KMS-11 (cell line): ENCODE data around the gene GSTO1.

Source experiments
- H2AFZ ChIP-seq: fragments of 200-600 bp; sonication (generic); 2 replicates; pipeline ENCODE4 v1.6.1; 2016; ENCODE audit warnings: antibody characterized with exemption, mixed run types, low read depth
- H3K27ac ChIP-seq: fragments of 200-600 bp; sonication (generic); 2 replicates; pipeline ENCODE4 v1.6.1; 2016; ENCODE audit warnings: mild to moderate bottlenecking, mixed run types
- H3K27me3 ChIP-seq: fragments of 200-600 bp; sonication (generic); 2 replicates; pipeline ENCODE4 v1.6.1; 2017; ENCODE audit warnings: mild to moderate bottlenecking, low read depth, mixed run types, moderate library complexity; ENCODE audit not compliant: insufficient read depth
- H3K36me3 ChIP-seq: fragments of 200-600 bp; sonication (generic); 2 replicates; pipeline ENCODE4 v1.6.1; 2017; ENCODE audit warnings: mild to moderate bottlenecking, mixed run types; ENCODE audit not compliant: insufficient read depth
- H3K4me1 ChIP-seq: fragments of 200-600 bp; sonication (generic); 2 replicates; pipeline ENCODE4 v1.6.1; 2016; ENCODE audit warnings: mild to moderate bottlenecking, low read depth, mixed run types; ENCODE audit not compliant: poor library complexity, severe bottlenecking
- H3K4me2 ChIP-seq: fragments of 200-600 bp; sonication (generic); 2 replicates; pipeline ENCODE4 v1.7.0; 2016; ENCODE audit warnings: mild to moderate bottlenecking, mixed run types
- H3K4me3 ChIP-seq: fragments of 200-600 bp; sonication (generic); IDR thresholded peaks from 2 replicates; pipeline ENCODE4 v1.6.1; 2017; ENCODE audit warnings: low read depth, low read length, mixed read lengths; ENCODE audit not compliant: insufficient read depth
- H3K79me2 ChIP-seq: fragments of 200-600 bp; sonication (generic); 2 replicates; pipeline ENCODE4 v1.6.1; 2016; ENCODE audit warnings: low read depth, mixed run types; ENCODE audit not compliant: insufficient read depth
- H3K9ac ChIP-seq: fragments of 200-600 bp; sonication (generic); 2 replicates; pipeline ENCODE4 v1.6.1; 2016; ENCODE audit warnings: mild to moderate bottlenecking, mixed run types
- H4K20me1 ChIP-seq: fragments of 200-600 bp; sonication (generic); 2 replicates; pipeline ENCODE4 v1.6.1; 2016; ENCODE audit warnings: mild to moderate bottlenecking, mixed run types; ENCODE audit not compliant: insufficient read depth
- TF ChIP-seq, protein P1 (sequence below): fragments of 200-600 bp; sonication (generic); conservative IDR thresholded peaks from 2 replicates; pipeline ENCODE4 v1.6.1; 2017; ENCODE audit warnings: low read depth, mild to moderate bottlenecking, antibody characterized with exemption, low read length, moderate library complexity, mixed read lengths

Gene GSTO1

GRCh38 chr10:104264783-104265182 is 10.1 kb downstream of the GSTO1 start:
- no peaks in the 10 kb centered on the region for H4K20me1 ChIP-seq
- peaks cover 50% of the 10 kb centered on the region for H3K79me2 ChIP-seq
- H3K36me3 ChIP-seq: no peaks in the 10 kb centered on the region; the same call in 1 of the 2 replicates
- no peak overlapping the region for H3K4me2 ChIP-seq
- TF ChIP-seq, protein P1, sequence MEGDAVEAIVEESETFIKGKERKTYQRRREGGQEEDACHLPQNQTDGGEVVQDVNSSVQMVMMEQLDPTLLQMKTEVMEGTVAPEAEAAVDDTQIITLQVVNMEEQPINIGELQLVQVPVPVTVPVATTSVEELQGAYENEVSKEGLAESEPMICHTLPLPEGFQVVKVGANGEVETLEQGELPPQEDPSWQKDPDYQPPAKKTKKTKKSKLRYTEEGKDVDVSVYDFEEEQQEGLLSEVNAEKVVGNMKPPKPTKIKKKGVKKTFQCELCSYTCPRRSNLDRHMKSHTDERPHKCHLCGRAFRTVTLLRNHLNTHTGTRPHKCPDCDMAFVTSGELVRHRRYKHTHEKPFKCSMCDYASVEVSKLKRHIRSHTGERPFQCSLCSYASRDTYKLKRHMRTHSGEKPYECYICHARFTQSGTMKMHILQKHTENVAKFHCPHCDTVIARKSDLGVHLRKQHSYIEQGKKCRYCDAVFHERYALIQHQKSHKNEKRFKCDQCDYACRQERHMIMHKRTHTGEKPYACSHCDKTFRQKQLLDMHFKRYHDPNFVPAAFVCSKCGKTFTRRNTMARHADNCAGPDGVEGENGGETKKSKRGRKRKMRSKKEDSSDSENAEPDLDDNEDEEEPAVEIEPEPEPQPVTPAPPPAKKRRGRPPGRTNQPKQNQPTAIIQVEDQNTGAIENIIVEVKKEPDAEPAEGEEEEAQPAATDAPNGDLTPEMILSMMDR: no peak
- no peak overlapping the region for H3K9ac ChIP-seq
- H2AFZ ChIP-seq: no peak overlapping the region
- H3K4me3 ChIP-seq: no peak overlapping the region
- no peak overlapping the region for H3K27ac ChIP-seq
- H3K27me3 ChIP-seq: no peaks in the 10 kb centered on the region
- peaks cover 14% of the 10 kb centered on the region for H3K4me1 ChIP-seq

GRCh38 chr10:104267721-104268404 is 13.2 kb downstream of the GSTO1 start:
- no peak overlapping the region for H3K27ac ChIP-seq
- peaks cover 14% of the 10 kb centered on the region for H3K4me1 ChIP-seq
- no peaks in the 10 kb centered on the region; the same call in 1 of the 2 replicates for H3K36me3 ChIP-seq
- peaks cover 50% of the 10 kb centered on the region for H3K79me2 ChIP-seq
- TF ChIP-seq, protein P1: no peak
- peak overlapping the region; percentile 66 for H3K4me2 ChIP-seq
- H3K27me3 ChIP-seq: no peaks in the 10 kb centered on the region
- H3K4me3 ChIP-seq: no peak overlapping the region
- H2AFZ ChIP-seq: peak overlapping the region; percentile 76; the same call in 1 of the 2 replicates
- H3K9ac ChIP-seq: peak overlapping the region; percentile 76; the same call in 1 of the 2 replicates
- H4K20me1 ChIP-seq: no peaks in the 10 kb centered on the region

DNA sequence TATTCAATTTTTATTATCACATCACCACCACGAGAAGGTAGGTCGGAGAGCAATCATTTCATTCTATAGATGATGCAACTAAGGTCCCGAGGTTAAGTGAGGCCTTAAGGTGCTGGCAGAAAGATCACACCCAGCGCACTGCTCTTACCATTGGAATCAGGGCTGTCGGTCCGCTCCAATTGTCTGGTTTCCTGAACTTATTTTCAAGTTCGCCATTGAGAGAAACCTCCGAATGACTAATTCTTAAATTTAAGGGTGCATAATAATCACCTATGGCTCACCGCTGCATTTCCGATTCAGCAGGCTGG is 13.7 kb downstream of the GSTO1 start:
- peak overlapping the region; percentile 60 for H3K27ac ChIP-seq
- H3K79me2 ChIP-seq: peaks cover 48% of the 10 kb centered on the region
- H3K4me1 ChIP-seq: peaks cover 14% of the 10 kb centered on the region
- H3K4me2 ChIP-seq: peak overlapping the region; percentile 66
- H3K9ac ChIP-seq: peak overlapping the region; percentile 76
- no peaks in the 10 kb centered on the region; the same call in 1 of the 2 replicates for H3K36me3 ChIP-seq
- peak overlapping the region; percentile 76 for H2AFZ ChIP-seq
- H3K27me3 ChIP-seq: no peaks in the 10 kb centered on the region
- TF ChIP-seq, protein P1: no peak
- H3K4me3 ChIP-seq: no peak overlapping the region
- no peaks in the 10 kb centered on the region for H4K20me1 ChIP-seq

GRCh38 chr10:104268713-104269645 is 14.3 kb downstream of the GSTO1 start, which contains the start of gene GSTO2:
GSTO2 (plus strand) TSS chr10:104269184; CDS start chr10:104274916, 5,732 bp downstream.
- TF ChIP-seq, protein P1: no peak
- H3K27ac ChIP-seq: peak within 1 kb of the TSS; percentile 60
- H3K4me1 ChIP-seq: peaks cover 14% of the 10 kb centered on the region
- peak within 1 kb of the TSS; percentile 76 for H2AFZ ChIP-seq
- H3K36me3 ChIP-seq: no peaks in the 10 kb centered on the region; the same call in 1 of the 2 replicates
- no peaks in the 10 kb centered on the region for H4K20me1 ChIP-seq
- H3K27me3 ChIP-seq: no peaks in the 10 kb centered on the region
- H3K4me2 ChIP-seq: peak within 1 kb of the TSS; percentile 66
- peaks cover 44% of the 10 kb centered on the region for H3K79me2 ChIP-seq
- H3K9ac ChIP-seq: peak within 1 kb of the TSS; percentile 76
- no peak within 1 kb of the TSS for H3K4me3 ChIP-seq
